Cardiac muscle cell (in vitro differentiated cells and primary cell): ENCODE results near the gene KNSTRN. TPM values are rescaled to one million over a fixed set of nuclear protein-coding genes. Genes with fewer than 3 reads are reported as not detected.

Source experiments
- DNase-seq, 2 donors: peaks; one replicate each; pipeline versions ENCODE4 v3.0.0 to v3.0.0-alpha.2; 2010 to 2017; ENCODE audit warnings: low read depth in 1 of 2, low spot score in 1 of 2
- H3K27ac ChIP-seq: fragments of 200-600 bp; sonication (generic); 2 replicates; pipeline ENCODE4 v1.5.1; 2016
- H3K27me3 ChIP-seq: fragments of 200-600 bp; sonication (generic); 2 replicates; pipeline ENCODE4 v1.6.0; 2016; ENCODE audit warnings: control low read depth
- H3K36me3 ChIP-seq: fragments of 200-600 bp; sonication (generic); 2 replicates; pipeline ENCODE4 v1.5.1; 2016; ENCODE audit warnings: control low read depth
- H3K4me1 ChIP-seq: fragments of 200-600 bp; sonication (generic); 2 replicates; pipeline ENCODE4 v1.8.1; 2017; ENCODE audit warnings: low read depth, mild to moderate bottlenecking, mixed run types
- H3K4me3 ChIP-seq: fragments of 200-600 bp; sonication (generic); 2 replicates; pipeline ENCODE4 v1.5.1; 2016; ENCODE audit warnings: mild to moderate bottlenecking
- H3K9me3 ChIP-seq: fragments of 200-600 bp; sonication (generic); 2 replicates; pipeline ENCODE4 v1.5.1; 2017; ENCODE audit warnings: low read depth, mild to moderate bottlenecking, control low read depth
- CTCF ChIP-seq: IDR thresholded peaks from 2 replicates; pipeline ENCODE4 v1.5.1; 2012; ENCODE audit warnings: low read depth, mild to moderate bottlenecking, low read length
- polyA plus RNA-seq: library from polyadenylated mRNA; unstranded; fragments of >200 nt; fragmentation: Nextera tagmentation; extraction: Ambion mirVana; gene quantifications from 2 replicates; pipeline ENCODE4 v1.2.1, GENCODE V29; 2016
- total RNA-seq: library from RNA; depleted of rRNA; stranded (reverse); fragments of >200 nt; gene quantifications from 2 replicates; pipeline ENCODE4 v1.2.3, GENCODE V29; 2016

Gene KNSTRN
- total and polyA plus RNA-seq, 2 experiments from 2014 or later = 23.0 to 84.3 TPM

GRCh38 chr15:40424483-40425115, 42.1 kb downstream of the KNSTRN start:
- Histone ChIP-seq H3K27ac (no peak overlapping the region), H3K4me1 (peaks cover 5% of the 10 kb centered on the region), H3K4me3 (no peak overlapping the region), H3K36me3 (no peaks in the 10 kb centered on the region), H3K27me3 (no peaks in the 10 kb centered on the region), H3K9me3 (no peaks in the 10 kb centered on the region)
- no peak for DNase-seq
- TF ChIP-seq CTCF = no peak

- no peak for DNase-seq
- no peaks in the 10 kb centered on the region for H3K36me3 ChIP-seq
- no peak overlapping the region for H3K27ac ChIP-seq
- no peak for TF ChIP-seq CTCF
- peaks cover 5% of the 10 kb centered on the region for H3K4me1 ChIP-seq
- no peaks in the 10 kb centered on the region for H3K27me3 ChIP-seq
- H3K4me3 ChIP-seq = no peak overlapping the region
- no peaks in the 10 kb centered on the region for H3K9me3 ChIP-seq
These were observed 43.2 kb downstream of the KNSTRN start for GRCh38 chr15:40425681-40426080.

GRCh38 chr15:40427188-40427587, 44.7 kb downstream of the KNSTRN start:
- no peaks in the 10 kb centered on the region for H3K4me1 ChIP-seq
- no peaks in the 10 kb centered on the region for H3K27me3 ChIP-seq
- no peak for TF ChIP-seq CTCF
- H3K27ac ChIP-seq = no peak overlapping the region
- H3K4me3 ChIP-seq = no peak overlapping the region
- H3K36me3 ChIP-seq = no peaks in the 10 kb centered on the region
- H3K9me3 ChIP-seq = no peaks in the 10 kb centered on the region
- DNase-seq = no peak

GRCh38 chr15:40428185-40428584, 45.7 kb downstream of the KNSTRN start:
- Histone ChIP-seq H3K4me1 (no peaks in the 10 kb centered on the region), H3K4me3 (no peak overlapping the region), H3K27ac (no peak overlapping the region), H3K36me3 (no peaks in the 10 kb centered on the region), H3K27me3 (no peaks in the 10 kb centered on the region), H3K9me3 (no peaks in the 10 kb centered on the region)
- no peak for DNase-seq
- TF ChIP-seq CTCF = no peak

- DNase-seq = no peak
- H3K27me3 ChIP-seq = peaks cover under 1% of the 10 kb centered on the region
- H3K9me3 ChIP-seq = no peaks in the 10 kb centered on the region
- no peaks in the 10 kb centered on the region for H3K36me3 ChIP-seq
- no peaks in the 10 kb centered on the region for H3K4me1 ChIP-seq
- TF ChIP-seq CTCF = no peak
- H3K27ac ChIP-seq = no peak overlapping the region
- H3K4me3 ChIP-seq = no peak overlapping the region
These were observed 46.7 kb downstream of the KNSTRN start for GRCh38 chr15:40429068-40429710.
